DMS53 treated with DMSO at 0.1 percent for 48 hours (cell line): ENCODE results near the gene TOMM34.

Experiments
- DNase-seq: peaks from one replicate; lab custom pipeline; 2025; ENCODE audit not compliant: unreplicated experiment; lab: John Stamatoyannopoulos, UW

Gene TOMM34

GRCh38 chr20:44936510-44936909 is 23.7 kb downstream of the TOMM34 start:
- DNase-seq, result no peak

- DNase-seq, result no peak
These were observed 27.3 kb downstream of the TOMM34 start for GRCh38 chr20:44932916-44933315.

- DNase-seq, result no peak
These were observed 28.3 kb downstream of the TOMM34 start for GRCh38 chr20:44931911-44932310.

- no peak for DNase-seq
These were observed 29.6 kb downstream of the TOMM34 start for GRCh38 chr20:44930517-44931168.

GRCh38 chr20:44928595-44928994 is 31.6 kb downstream of the TOMM34 start:
- no peak for DNase-seq

GRCh38 chr20:44924541-44924940 is 35.7 kb downstream of the TOMM34 start:
- DNase-seq, result no peak

- no peak for DNase-seq
These were observed 38.8 kb downstream of the TOMM34 start for GRCh38 chr20:44921447-44921846.

GRCh38 chr20:44918761-44919160 is 41.4 kb downstream of the TOMM34 start:
- no peak for DNase-seq

GRCh38 chr20:44918342-44918741 is 41.9 kb downstream of the TOMM34 start:
- DNase-seq, result no peak

GRCh38 chr20:44917399-44917798 is 42.8 kb downstream of the TOMM34 start:
- no peak for DNase-seq

- DNase-seq, result no peak
These were observed 43.6 kb downstream of the TOMM34 start for GRCh38 chr20:44916586-44916985.

- no peak for DNase-seq
These were observed 45.3 kb downstream of the TOMM34 start for GRCh38 chr20:44914924-44915323.

GRCh38 chr20:44912189-44912588 is 48.0 kb downstream of the TOMM34 start:
- DNase-seq, result no peak

GRCh38 chr20:44911264-44911921 is 48.8 kb downstream of the TOMM34 start:
- no peak for DNase-seq

- no peak for DNase-seq
These were observed 49.4 kb downstream of the TOMM34 start for GRCh38 chr20:44910690-44911262.

GRCh38 chr20:44909872-44910689 is 50.1 kb downstream of the TOMM34 start, which contains the start of gene PABPC1L:
PABPC1L (plus strand) TSS chr20:44910060; CDS start chr20:44910144, 84 bp downstream.
- peak; percentile 79 for DNase-seq

GRCh38 chr20:44908987-44909871 is 51.0 kb downstream of the TOMM34 start:
- DNase-seq, result no peak

- no peak for DNase-seq
These were observed 55.8 kb downstream of the TOMM34 start for GRCh38 chr20:44904377-44904776.

- no peak for DNase-seq
These were observed 58.2 kb downstream of the TOMM34 start for GRCh38 chr20:44901974-44902373.

- DNase-seq, result no peak
These were observed 59.9 kb downstream of the TOMM34 start for GRCh38 chr20:44900231-44900854.
